Epithelial cell of prostate (primary cell): ENCODE results near the gene CBX7.
A peak's percentile ranks its signal among the peaks of the same experiment; 100 is the strongest.

Experiments used
- DNase-seq: peaks from one replicate; pipeline ENCODE4 v3.0.0-alpha.2; 2011; ENCODE audit warnings: low read depth, low spot score
- H3K27ac ChIP-seq: fragments of 450-650 bp; 2 replicates; pipeline ENCODE4 v1.5.1; 2017; ENCODE audit warnings: mild to moderate bottlenecking

Gene CBX7

DNA sequence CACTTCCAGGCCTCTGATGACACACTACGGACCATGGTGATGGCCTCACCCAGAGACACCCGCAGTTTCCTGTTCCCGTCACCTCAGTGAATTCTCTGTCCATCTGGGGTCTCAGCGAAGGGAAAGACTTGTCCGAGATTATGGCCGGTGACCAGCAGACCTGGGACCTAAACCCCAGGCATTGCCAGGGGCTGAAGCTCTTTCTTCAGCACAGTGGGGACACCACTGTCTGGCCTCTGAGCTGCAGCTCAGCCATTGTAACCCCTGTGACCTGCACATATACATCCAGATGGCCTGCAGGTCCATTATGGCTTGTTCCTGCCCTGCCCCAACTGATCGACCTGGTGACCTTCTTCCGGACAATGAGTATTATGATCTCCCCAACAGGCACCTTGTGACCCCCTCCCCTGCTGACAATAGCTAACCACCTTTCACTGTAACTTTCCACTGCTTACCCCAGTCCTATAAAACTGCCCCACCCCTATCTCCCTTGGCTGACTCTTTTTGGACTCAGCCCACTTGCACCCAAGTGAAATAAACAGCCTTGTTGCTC, 22.3 kb downstream of the CBX7 start:
- no peak for DNase-seq
- H3K27ac ChIP-seq, result no peak overlapping the region

DNA sequence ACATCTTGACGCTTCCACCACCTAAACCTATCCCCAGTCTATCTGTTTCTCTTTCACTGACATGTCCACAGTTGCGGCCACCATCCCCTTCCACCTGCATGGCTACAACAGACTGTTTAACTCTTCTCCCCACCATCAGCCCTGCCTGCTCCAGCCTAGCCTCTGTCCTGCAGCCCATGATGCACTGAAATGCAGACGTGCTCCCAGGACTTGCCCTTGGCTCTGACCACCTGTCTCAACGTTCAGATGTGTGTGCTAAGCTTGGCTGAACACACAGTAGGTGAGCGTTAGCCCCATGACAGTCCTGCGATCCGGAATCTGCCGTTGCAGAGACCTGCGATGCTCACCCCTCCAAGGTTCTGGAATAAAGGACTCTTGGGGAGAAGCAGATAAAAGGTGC, 22.7 kb downstream of the CBX7 start:
- DNase-seq, result no peak
- H3K27ac ChIP-seq, result no peak overlapping the region

DNA sequence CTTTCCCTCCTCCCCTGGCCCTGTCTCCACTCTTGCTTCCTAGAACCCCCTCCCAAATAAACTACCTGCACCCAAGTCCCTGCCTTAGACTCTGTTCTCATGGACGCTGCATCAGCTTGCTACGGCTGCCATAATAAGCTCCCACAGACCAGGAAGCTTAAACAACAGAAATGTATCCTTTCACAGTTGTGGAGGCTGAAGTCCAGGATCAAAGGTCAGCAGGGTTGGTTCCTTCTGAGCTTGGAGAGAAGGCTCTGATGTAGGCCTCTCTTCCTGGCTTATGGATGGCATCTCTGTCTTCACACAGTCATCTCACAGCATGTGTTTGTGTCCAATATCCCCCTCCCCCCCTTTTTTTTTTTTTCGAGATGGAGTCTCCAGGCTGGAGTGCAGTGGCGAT, 23.4 kb downstream of the CBX7 start:
- DNase-seq, result no peak
- H3K27ac ChIP-seq, result no peak overlapping the region

DNA sequence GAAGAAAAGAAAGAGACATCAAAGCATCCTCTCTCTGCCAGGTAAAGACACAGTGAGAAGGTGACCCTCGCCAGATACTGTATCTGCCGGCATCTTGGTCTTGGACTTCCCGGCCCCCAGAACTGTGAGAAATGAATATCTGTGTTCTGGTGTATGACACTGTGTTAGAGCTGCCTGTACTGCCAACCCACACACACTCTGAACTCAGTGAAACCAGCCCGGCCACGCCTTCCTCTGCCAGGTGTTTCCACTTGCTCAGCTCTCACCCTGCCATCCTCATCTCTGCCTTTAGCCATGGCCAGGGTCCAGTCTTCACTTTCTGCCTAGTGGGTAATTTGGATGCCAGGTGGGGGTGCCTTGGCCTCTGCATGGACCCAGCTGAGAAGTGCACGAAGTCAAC, 24.0 kb downstream of the CBX7 start:
- no peak for DNase-seq
- H3K27ac ChIP-seq, result no peak overlapping the region

DNA sequence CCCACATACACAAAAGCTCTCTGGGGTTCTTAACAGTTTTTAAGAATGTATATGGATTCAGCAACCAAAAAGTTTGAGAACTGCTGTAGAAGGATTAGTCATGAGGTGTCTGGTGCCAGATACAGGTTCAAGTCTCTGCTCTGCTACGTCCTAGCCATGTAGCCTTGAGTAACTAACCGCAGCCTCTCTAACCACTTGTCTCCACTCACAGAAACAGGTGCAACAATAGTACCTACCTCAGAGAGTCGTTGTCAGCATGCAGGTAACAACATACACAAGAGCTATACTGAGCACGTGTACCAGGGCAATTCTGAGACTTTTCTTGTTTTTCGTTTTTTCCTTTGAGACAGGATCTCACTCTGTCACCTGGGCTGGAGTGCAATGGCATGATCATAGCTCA, 26.9 kb downstream of the CBX7 start:
- no peak overlapping the region for H3K27ac ChIP-seq
- no peak for DNase-seq

DNA sequence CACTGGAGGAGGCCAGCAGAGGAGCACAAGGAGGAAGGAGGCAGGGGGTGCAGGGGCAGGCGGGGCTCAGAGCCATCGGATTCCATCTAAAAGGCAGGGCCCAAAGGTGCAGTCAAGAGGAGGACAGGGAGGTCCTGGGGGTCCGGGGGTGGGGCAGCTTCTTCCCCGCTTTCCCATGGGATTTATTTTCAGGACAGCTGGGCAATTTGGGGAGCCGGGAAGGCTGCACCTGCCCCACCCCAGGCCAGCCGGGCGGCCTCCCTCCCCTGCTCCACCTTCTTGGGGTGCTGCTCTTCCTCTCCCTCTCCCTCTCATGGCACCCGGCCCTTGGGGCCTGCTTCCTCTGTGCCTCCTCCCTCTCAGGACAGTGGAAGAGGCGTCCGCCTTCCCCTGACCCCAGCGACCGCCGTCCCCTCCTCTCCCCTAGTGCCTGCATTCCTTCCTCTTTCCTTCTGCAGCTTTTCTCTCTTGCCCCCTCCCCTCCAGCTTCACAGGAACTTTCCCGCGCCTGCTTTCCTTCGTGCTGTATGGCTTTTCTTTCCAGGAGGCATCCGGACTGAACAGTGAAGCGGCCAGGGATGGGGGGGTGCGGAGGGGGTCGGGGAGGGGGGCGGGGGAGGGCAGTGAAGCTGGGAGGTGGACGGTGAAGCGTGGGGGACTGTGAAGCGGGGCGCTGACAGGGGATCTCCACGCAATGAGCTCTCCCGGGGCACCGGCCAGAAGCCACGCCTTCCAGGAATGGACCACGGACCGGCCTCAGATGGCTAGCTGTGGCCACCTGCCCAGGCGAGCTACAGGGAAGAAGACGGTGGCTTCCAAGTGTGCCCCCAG, 28.5 kb downstream of the CBX7 start:
- no peak for DNase-seq

DNA sequence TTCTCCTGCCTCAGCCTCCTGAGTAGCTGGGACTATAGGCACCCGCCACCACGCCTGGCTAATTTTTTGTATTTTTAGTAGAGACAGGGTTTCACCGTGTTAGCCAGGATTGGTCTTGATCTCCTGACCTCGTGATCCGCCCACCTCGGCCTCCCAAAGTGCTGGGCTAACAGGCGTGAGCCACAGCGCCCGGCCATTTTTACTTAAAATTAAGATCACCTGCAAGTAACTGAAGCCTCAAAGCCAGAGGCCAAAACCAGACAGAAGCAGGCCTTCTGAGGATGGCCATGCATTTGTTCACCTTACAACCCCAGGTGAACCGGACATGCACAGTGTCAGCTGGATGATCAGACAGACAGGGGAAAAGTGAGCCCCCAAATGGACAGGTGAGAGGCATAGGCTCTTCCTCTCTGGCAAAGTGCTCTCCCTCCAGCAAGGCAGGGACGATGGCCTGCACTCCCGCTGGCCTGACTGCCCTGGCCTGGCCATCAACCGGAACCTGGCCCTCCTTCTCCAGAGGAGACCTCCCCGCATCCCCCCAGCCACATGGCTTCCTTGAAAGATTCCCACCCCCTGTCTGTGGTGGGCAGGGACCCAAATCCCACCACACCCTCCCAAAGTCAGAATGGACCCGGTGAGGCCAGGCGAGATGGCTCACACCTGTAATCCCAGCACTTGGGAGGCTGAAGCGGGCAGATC, 29.6 kb downstream of the CBX7 start:
- DNase-seq, result no peak
- H3K27ac ChIP-seq, result no peak overlapping the region

More for the DNA sequence above, 28.5 kb downstream of the CBX7 start:
- H3K27ac ChIP-seq, result no peak overlapping the region

DNA sequence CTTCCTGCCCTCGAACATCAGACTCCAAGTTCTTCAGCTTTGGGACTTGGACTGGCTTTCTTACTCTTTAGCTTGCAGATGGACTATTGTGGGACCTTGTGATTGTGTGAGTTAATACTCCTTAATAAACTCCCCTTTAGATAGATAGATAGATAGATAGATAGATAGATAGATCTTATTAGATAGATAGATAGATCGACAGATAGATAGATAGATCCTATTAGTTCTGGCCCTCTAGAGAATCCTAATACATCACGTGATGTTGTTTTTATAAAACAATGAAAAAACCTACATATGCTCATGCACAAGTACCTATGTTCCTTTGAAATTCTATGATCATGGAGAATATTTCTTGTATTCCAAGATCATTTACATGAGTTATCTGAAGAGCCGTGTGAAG, 31.5 kb downstream of the CBX7 start:
- DNase-seq, result no peak
- no peak overlapping the region for H3K27ac ChIP-seq

DNA sequence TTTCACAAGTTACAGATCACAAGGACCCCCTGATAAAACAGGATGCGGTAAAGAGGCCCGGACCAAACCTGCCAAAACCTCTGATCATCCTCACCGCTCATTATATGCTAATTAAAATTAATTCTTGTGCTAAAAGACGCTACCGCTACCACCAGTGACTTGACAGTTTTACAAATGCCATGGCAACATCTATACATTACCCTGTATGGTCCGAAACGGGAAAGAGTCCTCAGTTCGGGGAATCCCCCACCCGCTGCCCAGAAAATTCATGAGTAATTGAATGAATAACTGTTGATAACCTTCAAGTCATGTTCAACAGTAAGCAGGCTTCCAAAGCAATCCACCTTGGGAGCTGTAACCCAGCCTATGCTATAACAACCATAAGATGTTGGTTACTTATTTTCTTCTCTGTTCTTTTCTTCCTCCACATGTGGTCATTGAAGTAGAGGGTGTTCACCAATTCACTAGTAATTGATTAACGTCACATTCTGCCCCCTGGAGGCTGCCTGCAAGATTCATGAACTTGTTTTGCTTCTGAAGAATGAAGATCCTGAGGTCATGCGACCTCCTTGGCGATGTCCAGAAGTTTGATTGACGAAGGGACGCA, 34.8 kb downstream of the CBX7 start:
- no peak overlapping the region for H3K27ac ChIP-seq

DNA sequence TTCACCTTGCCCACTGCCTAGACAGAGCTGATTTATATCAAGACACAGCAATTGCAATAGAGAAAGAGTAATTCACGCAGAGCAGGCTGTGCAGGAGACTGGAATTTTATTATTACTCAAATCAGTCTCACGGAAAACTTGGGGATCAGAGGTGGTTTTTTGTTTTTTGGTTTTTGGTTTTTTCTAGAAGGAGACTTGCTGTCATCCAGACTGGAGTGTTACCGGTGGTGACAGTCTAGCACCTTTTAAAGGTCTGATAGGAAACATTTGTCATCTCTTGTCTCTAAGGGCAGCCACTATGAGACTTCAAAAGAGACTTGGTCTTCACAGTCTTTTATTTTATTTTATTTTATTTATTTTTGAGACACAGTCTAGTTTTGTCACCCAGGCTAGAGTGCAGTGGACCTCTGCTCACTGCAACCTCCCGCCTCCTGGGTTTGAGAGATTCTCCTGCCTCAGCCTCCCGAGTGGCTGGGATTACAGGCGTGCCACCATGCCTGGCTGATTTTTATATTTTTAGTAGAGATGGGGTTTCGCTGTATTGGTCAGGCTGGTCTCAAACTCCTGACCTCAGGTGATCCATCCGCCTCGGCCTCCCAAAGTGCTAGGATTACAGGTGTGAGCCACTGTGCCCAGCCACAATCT, 36.4 kb downstream of the CBX7 start:
- no peak for DNase-seq

More for the DNA sequence above, 34.8 kb downstream of the CBX7 start:
- no peak for DNase-seq

DNA sequence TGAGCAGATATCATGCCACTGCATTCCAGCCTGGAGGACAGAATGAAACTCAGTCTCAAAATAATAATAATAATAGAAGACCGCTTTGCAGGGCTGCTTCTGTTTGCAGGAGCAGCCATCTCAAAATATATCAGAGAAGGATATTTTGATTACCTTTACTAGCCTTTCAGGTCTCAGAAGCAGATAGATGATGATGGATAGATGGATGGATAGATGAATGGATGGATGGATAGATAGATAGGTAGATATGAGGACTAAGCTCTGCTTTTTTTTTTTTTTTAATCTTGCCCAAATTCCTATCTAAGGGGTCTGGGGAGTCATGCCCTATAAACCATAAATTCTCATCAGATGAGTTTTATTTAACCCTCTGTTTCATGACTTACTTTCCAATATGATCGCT, 36.9 kb downstream of the CBX7 start:
- no peak overlapping the region for H3K27ac ChIP-seq
- no peak for DNase-seq

More for the DNA sequence above, 36.4 kb downstream of the CBX7 start:
- H3K27ac ChIP-seq, result no peak overlapping the region

DNA sequence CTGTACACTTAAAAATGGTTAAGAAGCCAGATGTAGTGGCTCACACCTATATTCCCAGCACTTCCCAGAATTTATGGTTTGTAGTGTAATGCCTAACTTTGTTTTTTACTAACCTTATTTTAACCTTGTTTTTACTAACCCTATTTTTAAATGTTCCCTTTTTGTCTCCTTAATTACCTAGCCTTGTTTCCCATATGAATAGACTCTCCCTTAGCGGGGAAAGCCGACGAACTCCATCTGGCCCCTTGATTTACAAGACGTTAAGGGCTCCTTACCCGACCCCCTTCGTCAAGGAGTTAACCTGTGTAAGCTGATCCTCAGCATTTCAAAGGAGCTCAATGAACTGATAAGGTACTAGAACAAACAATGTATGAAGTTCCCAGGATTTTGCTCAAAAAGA, 38.4 kb downstream of the CBX7 start:
- DNase-seq, result no peak
- peak overlapping the region; percentile 41 for H3K27ac ChIP-seq

DNA sequence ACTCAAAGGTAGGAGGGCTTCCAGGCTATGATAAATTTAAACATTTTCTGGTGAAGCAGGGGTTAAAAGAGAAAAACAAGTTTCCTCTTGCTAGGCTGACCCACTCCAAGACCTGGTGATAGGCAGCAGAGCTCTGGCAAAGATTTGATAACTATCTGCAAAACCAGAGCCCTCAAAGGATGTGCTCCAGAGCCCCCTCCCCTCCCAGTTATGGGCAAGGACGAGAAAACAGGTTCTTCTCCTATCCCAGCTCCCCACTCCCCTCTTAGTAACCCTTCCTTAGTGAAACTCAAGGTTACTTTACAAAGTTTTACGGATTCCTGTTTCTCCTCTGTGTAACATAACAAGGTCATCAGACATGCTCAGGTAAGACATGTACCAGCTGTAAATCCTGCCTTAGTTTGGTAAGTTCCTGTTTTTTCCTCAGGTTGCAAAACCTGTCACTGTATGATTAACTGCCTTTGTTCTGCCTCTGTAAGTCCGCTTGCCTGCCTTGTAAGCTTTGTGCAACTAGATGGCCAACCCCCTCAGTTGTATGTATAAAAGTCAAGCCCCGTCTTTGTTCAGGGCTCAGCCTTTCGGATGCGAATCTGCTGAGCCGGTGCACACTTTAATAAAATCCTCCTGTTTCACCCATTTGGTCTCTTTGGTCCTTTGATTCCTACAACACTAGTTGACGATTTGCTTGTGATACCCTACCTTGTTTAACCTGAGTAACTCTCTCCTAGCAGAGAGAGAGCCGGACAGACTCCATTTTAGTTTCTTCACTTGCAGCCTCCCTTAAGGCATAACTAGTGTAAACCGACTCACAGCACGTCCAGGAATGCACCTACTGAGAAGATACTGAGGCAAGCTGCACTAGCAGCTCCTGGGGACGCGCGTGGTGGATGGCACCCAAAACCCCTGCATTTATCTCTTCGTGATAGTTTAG, 41.6 kb downstream of the CBX7 start:
- DNase-seq, result peak; percentile 66
- peak overlapping the region; percentile 21 for H3K27ac ChIP-seq

DNA sequence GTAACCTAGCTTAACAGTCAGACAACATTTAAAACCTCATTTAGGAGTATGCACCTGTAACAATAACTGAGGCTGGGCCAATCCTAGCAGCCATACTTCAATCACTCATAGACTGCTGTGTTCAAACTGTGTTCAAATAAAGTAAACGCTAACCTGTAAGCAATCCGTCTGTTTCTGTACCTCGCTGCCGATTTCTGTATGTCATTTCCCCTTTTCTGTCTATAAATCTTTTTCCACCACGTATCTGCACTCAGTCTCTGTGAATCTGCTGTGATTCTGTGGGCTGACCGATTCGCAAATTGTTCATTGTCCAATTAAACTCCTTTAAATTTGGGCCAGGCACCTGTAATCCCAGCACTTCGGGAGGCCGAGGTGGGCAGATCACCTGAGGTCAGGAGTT, 43.1 kb downstream of the CBX7 start:
- DNase-seq, result no peak
- no peak overlapping the region for H3K27ac ChIP-seq

DNA sequence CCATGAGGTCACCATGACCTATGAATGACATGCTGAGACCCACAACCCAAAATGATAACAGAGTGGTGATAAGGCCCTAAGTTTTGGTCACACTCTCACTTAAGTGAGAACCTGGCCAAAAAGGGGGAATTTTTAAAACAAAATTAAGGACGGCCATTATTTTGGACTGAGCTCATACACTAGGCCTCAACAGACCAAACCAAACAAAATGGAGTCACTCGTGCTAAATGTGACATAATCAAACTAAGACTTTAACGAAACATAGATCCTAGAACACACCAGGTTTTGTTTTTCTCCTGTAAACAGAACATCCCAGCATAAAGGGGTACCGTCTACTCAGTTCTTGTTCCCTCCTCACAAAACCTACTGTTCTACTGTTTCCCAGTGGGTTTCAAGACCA, 44.0 kb downstream of the CBX7 start:
- no peak overlapping the region for H3K27ac ChIP-seq
- no peak for DNase-seq

DNA sequence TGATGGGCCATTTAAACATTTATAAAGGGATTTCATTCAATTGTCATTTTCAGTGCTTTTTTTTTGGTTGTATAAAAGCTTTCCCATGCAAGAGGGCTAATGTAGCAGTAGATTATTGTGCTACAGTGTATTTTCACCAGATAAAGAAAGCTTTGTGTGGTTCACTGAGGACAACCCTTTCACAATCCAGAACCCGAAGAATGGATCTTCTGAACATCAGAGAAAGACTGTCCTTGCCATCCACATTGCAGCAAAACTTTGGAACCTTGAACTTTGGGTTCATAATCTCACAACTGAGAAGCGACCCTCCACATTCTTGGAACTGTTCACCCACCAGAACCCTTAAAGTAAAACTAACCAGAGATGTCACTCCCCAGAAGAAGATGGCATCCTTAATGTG, 46.2 kb downstream of the CBX7 start:
- no peak overlapping the region for H3K27ac ChIP-seq
- no peak for DNase-seq

DNA sequence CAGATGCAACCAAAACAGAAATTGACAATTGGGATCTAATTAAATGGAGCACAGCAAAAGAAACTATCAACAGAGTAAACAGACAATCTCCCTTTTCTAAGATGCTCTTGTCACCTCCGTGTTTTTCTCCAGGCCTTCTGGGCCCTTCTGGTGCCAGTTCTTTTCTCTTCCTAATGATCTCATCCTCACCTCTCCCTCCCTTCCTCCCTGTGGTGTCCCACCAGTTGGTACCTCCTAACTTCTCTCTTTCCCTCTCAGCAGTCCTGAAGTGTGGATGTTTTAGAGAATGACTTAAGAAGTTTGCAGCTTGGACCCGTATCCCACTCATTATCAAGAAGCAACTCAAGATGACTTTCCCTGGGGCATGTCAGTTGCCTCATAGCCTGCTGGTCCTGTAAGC, 49.0 kb downstream of the CBX7 start:
- H3K27ac ChIP-seq, result no peak overlapping the region
- DNase-seq, result no peak

DNA sequence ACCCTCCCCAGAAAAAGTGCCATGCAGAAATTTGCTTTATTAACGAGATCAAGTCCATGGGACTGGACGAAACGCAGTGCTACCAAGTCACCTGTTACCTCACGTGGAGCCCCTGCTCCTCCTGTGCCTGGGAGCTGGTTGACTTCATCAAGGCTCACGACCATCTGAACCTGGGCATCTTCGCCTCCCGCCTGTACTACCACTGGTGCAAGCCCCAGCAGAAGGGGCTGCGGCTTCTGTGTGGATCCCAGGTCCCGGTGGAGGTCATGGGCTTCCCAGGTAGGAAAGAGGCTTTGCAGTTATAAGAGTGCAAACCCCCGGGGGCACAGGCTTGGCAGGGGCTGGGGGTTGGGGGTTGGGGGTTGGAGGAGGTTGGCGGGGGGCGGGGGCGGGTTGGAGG, 51.3 kb downstream of the CBX7 start:
- H3K27ac ChIP-seq, result no peak overlapping the region
- DNase-seq, result no peak

DNA sequence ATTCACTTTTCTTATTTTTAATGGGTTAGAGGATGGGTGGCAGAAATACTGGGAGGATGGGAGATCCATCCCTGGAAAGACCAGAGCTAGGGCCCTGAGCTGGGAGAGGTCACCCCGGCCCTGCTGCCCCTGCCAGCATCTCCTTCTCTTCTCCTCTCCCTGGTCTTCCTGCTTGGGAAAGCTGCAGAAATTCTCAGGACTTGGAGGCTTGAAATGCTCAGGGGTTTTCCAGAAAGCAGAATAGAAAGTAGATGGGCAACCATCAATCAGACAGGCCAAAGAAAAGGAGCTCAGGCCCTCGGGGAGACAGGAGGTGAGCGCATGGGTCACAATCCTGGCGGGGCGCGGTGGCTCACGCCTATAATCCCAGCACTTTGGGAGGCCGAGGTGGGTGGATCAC, 53.9 kb downstream of the CBX7 start:
- peak overlapping the region; percentile 81 for H3K27ac ChIP-seq
- DNase-seq, result no peak

DNA sequence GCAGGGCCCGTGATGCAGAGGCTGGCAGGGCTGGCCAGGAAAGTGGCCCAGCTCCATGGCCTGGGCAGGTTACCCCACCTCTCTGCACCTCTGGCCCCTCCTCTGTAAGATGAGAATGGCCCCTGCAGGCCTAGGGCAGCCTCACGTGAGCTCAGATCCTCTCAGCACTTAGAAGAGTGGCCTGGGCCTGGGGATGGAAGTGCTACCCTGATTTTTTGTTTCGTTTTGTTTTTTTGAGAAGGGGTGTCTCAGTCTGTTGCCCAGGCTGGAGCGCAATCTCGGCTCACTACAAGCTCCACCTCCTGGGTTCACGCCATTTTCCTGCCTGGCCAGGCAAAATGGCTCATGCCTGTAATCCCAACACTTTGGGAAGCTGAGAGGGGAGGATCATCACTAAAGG, 54.5 kb downstream of the CBX7 start:
- peak overlapping the region; percentile 81 for H3K27ac ChIP-seq
- DNase-seq, result no peak
